Parathyroid adenoma (tissue), 2 donors: ENCODE results near the gene BANK1.

Source experiments
- H2AFZ ChIP-seq: fragments of 300-600 bp; sonication (generic); one replicate; pipeline ENCODE4 v1.7.0; 2017; ENCODE audit warnings: antibody characterized with exemption, mild to moderate bottlenecking
- H3K27ac ChIP-seq: fragments of 300-600 bp; sonication (generic); one replicate; pipeline ENCODE4 v1.7.0; 2017
- H3K27me3 ChIP-seq: fragments of 300-600 bp; sonication (generic); one replicate; pipeline ENCODE4 v1.7.0; 2017; ENCODE audit warnings: low read length; ENCODE audit not compliant: control insufficient read depth, insufficient read depth
- H3K36me3 ChIP-seq: fragments of 300-600 bp; sonication (generic); one replicate; pipeline ENCODE4 v1.7.0; 2017; ENCODE audit warnings: low read length; ENCODE audit not compliant: control insufficient read depth, insufficient read depth
- H3K4me1 ChIP-seq: fragments of 300-600 bp; sonication (generic); one replicate; pipeline ENCODE4 v1.7.0; 2017; ENCODE audit warnings: control low read depth
- H3K4me2 ChIP-seq: fragments of 300-600 bp; sonication (generic); one replicate; pipeline ENCODE4 v1.7.0; 2017; ENCODE audit warnings: low read length
- H3K4me3 ChIP-seq: fragments of 300-600 bp; sonication (generic); one replicate; pipeline ENCODE4 v1.7.0; 2017; ENCODE audit warnings: low read depth, low read length
- H3K79me2 ChIP-seq: fragments of 300-600 bp; sonication (generic); one replicate; pipeline ENCODE4 v1.7.0; 2017; ENCODE audit warnings: control low read depth
- H3K9ac ChIP-seq: fragments of 300-600 bp; sonication (generic); one replicate; pipeline ENCODE4 v1.7.0; 2017; ENCODE audit warnings: mild to moderate bottlenecking
- H3K9me3 ChIP-seq: fragments of 300-600 bp; sonication (generic); one replicate; pipeline ENCODE4 v1.7.0; 2017; ENCODE audit warnings: low read length; ENCODE audit not compliant: control insufficient read depth
- TF ChIP-seq, protein P1 (sequence below): fragments of 300-600 bp; sonication (generic); IDR thresholded peaks from one replicate; pipeline ENCODE4 v1.7.0; 2017; ENCODE audit warnings: antibody characterized with exemption, mild to moderate bottlenecking
- donor health status: primary hyperparathyroidism.

The BANK1 gene

DNA sequence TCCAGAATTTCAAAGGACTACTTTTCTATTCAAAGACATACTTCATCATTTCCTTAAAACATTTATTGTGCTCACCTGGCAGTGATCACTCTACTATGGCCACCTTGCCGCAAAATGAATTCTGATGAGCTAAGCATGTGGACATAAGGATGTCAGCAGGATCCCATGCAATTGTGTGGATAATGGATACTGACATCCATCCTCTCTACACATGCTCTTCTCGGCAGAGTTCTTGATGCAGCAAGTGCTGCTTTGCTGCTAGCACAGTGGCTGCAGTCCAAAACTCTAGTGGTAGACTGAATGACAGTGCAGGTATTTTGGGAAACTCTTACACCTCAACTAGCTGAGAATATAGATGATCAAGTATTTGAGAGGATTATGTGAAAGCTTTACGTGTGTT is 168.0 kb downstream of the BANK1 start:
- no peak overlapping the region for H3K9ac ChIP-seq
- TF ChIP-seq, protein P1, sequence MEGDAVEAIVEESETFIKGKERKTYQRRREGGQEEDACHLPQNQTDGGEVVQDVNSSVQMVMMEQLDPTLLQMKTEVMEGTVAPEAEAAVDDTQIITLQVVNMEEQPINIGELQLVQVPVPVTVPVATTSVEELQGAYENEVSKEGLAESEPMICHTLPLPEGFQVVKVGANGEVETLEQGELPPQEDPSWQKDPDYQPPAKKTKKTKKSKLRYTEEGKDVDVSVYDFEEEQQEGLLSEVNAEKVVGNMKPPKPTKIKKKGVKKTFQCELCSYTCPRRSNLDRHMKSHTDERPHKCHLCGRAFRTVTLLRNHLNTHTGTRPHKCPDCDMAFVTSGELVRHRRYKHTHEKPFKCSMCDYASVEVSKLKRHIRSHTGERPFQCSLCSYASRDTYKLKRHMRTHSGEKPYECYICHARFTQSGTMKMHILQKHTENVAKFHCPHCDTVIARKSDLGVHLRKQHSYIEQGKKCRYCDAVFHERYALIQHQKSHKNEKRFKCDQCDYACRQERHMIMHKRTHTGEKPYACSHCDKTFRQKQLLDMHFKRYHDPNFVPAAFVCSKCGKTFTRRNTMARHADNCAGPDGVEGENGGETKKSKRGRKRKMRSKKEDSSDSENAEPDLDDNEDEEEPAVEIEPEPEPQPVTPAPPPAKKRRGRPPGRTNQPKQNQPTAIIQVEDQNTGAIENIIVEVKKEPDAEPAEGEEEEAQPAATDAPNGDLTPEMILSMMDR, result no peak
- H3K36me3 ChIP-seq, result no peaks in the 10 kb centered on the region
- H2AFZ ChIP-seq, result no peak overlapping the region
- H3K9me3 ChIP-seq, result no peaks in the 10 kb centered on the region
- H3K4me2 ChIP-seq, result no peak overlapping the region
- no peaks in the 10 kb centered on the region for H3K27me3 ChIP-seq
- H3K79me2 ChIP-seq, result no peaks in the 10 kb centered on the region
- H3K4me1 ChIP-seq, result no peaks in the 10 kb centered on the region
- H3K4me3 ChIP-seq, result no peak overlapping the region
- no peak overlapping the region for H3K27ac ChIP-seq

DNA sequence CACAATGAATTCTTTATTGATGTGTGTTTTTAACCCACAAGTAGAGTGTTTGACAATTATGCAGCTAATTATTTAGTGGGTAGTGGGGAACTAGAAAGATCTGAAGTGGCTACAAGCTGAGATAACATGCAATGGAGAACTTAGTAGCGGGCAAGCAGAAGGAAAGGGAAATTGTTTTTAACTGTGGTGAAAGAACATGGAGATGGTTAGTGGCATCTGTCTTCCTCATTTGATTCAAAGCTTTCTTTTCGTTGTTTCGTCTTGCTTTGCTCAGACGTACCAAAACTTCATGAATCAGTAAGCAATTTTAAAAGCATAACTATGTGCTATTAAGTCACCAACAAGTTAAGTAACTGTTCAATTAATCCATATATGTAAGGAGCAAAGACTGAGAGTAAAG is 169.9 kb downstream of the BANK1 start:
- Histone ChIP-seq H3K4me2 (no peak overlapping the region), H2AFZ (no peak overlapping the region), H3K27ac (no peak overlapping the region), H3K27me3 (no peaks in the 10 kb centered on the region), H3K9me3 (no peaks in the 10 kb centered on the region), H3K36me3 (no peaks in the 10 kb centered on the region), H3K4me3 (no peak overlapping the region), H3K9ac (no peak overlapping the region), H3K4me1 (no peaks in the 10 kb centered on the region), H3K79me2 (no peaks in the 10 kb centered on the region)
- TF ChIP-seq, protein P1, result no peak

DNA sequence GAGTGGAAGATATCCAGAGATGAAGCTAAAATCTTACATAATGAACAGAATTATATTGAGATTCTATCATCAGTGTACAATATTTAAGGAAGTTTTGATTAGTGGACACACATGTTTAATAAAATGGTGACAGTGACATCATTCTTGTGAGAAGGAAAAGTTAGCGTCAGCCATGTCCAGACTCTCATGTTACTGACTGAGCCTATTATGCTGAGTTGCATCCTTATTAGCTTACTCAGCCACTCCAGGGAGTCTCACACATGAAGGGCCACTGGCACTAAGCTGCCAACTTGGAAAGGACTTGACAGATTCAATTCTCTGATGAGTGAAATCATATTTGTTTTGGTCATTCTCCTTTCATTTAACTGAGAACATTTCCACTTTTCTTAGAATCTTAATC is 170.6 kb downstream of the BANK1 start:
- Histone ChIP-seq H3K27me3 (no peaks in the 10 kb centered on the region), H3K4me3 (no peak overlapping the region), H3K9ac (no peak overlapping the region)

DNA sequence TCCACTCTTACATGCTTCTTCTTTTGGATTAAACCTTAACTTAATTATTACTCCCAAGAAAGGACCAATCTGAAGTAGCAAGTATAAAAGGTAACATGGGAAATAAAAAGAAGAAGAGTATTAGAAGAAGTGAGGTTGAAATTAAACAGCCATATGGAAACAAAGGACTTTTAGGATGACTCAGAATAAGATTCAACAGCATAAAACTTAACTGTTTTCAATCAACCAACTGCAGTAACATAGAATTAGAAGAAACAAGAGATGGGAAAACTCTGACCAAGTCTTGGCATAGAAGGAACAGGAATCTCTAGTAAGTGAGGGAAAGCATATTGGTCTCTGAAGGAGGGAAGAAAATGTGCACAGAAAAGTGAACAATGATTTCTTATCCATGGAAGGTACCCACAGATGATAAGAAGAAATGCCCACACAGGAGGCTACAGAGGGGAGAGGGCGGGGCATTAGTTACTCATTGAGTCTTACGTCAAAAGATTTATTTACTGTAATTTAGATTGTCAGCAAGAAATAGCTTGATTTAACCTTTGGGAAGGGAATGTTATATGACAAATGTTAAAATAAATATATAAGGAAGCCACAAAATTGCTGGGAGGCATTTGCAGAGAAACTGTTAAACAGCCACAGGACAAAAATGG is 177.3 kb downstream of the BANK1 start:
- Histone ChIP-seq H3K9ac (no peak overlapping the region), H3K27me3 (no peaks in the 10 kb centered on the region), H3K79me2 (no peaks in the 10 kb centered on the region), H3K36me3 (no peaks in the 10 kb centered on the region), H2AFZ (no peak overlapping the region), H3K27ac (no peak overlapping the region), H3K4me1 (no peaks in the 10 kb centered on the region), H3K9me3 (no peaks in the 10 kb centered on the region), H3K4me3 (no peak overlapping the region), H3K4me2 (no peak overlapping the region)
- TF ChIP-seq, protein P1, result no peak

More for the DNA sequence above, 170.6 kb downstream of the BANK1 start:
- H3K4me2 ChIP-seq, result no peak overlapping the region
- no peaks in the 10 kb centered on the region for H3K36me3 ChIP-seq
- H3K9me3 ChIP-seq, result no peaks in the 10 kb centered on the region
- H3K4me1 ChIP-seq, result no peaks in the 10 kb centered on the region
- H3K27ac ChIP-seq, result no peak overlapping the region
- no peaks in the 10 kb centered on the region for H3K79me2 ChIP-seq
- no peak overlapping the region for H2AFZ ChIP-seq
- TF ChIP-seq, protein P1, result no peak

DNA sequence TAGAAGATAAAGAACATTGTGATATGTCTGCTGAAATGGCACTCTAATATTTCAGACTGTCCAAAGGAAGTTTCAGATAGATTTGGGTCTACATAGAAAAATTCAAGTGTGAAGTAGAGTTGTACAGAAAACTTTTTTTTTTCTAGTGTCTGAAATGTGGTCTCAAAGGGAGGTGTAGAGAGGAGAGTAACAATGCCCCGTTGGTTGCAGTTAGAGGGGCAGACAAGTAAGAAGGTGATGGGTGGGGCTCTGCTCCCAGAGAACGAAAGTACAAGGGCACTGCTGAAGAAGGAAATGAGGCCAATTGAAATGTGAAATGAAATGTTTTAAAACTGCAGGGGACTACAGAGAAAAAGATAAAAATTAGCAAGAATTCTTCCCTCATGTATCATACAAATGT is 177.8 kb downstream of the BANK1 start:
- no peak overlapping the region for H3K27ac ChIP-seq
- H3K79me2 ChIP-seq, result no peaks in the 10 kb centered on the region
- H3K9ac ChIP-seq, result no peak overlapping the region
- no peak overlapping the region for H3K4me2 ChIP-seq
- no peaks in the 10 kb centered on the region for H3K27me3 ChIP-seq
- H3K4me3 ChIP-seq, result no peak overlapping the region
- H3K4me1 ChIP-seq, result no peaks in the 10 kb centered on the region
- H3K36me3 ChIP-seq, result no peaks in the 10 kb centered on the region
- no peaks in the 10 kb centered on the region for H3K9me3 ChIP-seq
- TF ChIP-seq, protein P1, result no peak
- no peak overlapping the region for H2AFZ ChIP-seq
